ENCODE measurements around the gene ITSN2. TPM values are rescaled to one million over a fixed set of nuclear protein-coding genes. Genes with fewer than 3 reads are reported as not detected.

The ITSN2 gene
- polyA plus RNA-seq, 1 experiment: 16.3 TPM

DNA sequence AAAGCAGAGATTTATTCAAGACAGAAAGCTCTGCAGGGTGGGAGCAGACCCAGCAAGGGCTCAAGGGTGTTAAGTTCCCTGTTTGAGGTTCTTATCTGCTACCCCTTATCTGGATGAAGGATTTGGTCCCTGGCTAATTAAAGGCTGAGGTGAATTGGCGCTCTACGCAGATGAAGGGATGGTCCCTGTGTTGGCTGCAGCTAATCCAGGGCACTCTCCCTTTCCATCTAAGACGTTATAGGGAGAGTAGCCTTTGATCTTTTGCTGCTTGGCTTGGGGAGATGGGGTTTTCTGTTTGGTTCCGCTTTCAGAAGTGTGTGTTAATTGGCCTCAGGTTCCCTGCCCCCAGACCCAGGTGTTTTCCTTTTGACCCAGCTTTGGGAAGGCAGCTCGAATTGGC, 168.5 kb downstream of the ITSN2 start:
- DNase-seq (ENCODE audit: low read depth): no peak
- no peak overlapping the region for H3K4me3 ChIP-seq (ENCODE audit: low read depth, low read length)
- no peaks in the 10 kb centered on the region for H3K27me3 ChIP-seq (ENCODE audit: control insufficient read depth, insufficient read depth, low read length)
- TF ChIP-seq, protein P1, sequence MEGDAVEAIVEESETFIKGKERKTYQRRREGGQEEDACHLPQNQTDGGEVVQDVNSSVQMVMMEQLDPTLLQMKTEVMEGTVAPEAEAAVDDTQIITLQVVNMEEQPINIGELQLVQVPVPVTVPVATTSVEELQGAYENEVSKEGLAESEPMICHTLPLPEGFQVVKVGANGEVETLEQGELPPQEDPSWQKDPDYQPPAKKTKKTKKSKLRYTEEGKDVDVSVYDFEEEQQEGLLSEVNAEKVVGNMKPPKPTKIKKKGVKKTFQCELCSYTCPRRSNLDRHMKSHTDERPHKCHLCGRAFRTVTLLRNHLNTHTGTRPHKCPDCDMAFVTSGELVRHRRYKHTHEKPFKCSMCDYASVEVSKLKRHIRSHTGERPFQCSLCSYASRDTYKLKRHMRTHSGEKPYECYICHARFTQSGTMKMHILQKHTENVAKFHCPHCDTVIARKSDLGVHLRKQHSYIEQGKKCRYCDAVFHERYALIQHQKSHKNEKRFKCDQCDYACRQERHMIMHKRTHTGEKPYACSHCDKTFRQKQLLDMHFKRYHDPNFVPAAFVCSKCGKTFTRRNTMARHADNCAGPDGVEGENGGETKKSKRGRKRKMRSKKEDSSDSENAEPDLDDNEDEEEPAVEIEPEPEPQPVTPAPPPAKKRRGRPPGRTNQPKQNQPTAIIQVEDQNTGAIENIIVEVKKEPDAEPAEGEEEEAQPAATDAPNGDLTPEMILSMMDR (IDR thresholded peaks at IDR 0.05; ENCODE audit: insufficient read depth, low read depth, low read length): no peak
- POLR2A ChIA-PET: no interaction called here
- CTCF ChIA-PET: no interaction called here
- H3K36me3 ChIP-seq (ENCODE audit: control insufficient read depth, insufficient read depth, low read length): no peaks in the 10 kb centered on the region

DNA sequence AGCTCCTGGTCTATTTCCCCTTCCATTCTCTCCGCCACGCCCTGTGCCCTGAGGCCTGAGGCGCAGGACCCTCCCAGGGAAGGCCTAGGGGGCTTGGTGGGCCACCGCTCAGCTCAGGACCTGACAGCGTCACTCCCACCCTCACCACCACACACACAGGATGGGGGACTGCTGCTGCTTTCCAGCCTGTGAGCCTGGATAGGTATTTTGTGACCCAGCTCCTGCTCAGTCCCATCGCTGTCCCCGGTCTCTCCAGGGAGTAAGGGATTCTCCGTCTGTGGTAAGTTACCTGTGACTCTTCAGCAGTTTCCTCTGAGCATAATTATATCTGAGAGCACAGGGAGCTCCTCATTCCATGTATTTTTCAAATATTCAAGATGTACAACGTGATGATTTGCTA, 169.2 kb downstream of the ITSN2 start:
- no peak overlapping the region for H3K4me3 ChIP-seq (ENCODE audit: low read depth, low read length)
- TF ChIP-seq, protein P1 (IDR thresholded peaks at IDR 0.05; ENCODE audit: insufficient read depth, low read depth, low read length): no peak
- no peak for DNase-seq (ENCODE audit: low read depth)
- no peaks in the 10 kb centered on the region for H3K27me3 ChIP-seq (ENCODE audit: control insufficient read depth, insufficient read depth, low read length)
- H3K36me3 ChIP-seq (ENCODE audit: control insufficient read depth, insufficient read depth, low read length): no peaks in the 10 kb centered on the region
- POLR2A ChIA-PET: no interaction called here
- CTCF ChIA-PET: interaction anchor here (1.1 to 1.6 kb wide), 2 partner anchors 12 to 15 kb away, joined by 3 read pairs; no protein-coding TSS in a partner anchor

DNA sequence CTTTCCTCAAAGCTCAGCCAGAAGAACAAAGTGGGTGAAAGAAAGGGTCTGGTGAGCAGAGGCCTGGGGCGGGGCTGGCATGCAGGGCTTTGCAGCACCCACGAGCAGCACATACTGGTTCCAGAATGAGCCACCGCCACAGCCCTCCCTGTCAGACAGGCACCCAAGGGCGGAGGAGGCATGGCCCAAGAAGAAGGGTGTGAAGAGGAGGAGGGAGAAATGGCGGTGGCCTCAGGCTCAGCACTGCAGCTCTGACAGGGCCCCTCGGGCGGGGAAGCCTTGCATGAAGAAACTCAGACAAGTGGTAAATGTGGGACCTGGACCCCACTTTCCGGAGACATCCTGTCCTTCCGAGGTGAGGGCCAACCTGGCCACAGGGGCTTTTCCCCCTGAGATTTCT, 169.8 kb downstream of the ITSN2 start:
- POLR2A ChIA-PET: no interaction called here

DNA sequence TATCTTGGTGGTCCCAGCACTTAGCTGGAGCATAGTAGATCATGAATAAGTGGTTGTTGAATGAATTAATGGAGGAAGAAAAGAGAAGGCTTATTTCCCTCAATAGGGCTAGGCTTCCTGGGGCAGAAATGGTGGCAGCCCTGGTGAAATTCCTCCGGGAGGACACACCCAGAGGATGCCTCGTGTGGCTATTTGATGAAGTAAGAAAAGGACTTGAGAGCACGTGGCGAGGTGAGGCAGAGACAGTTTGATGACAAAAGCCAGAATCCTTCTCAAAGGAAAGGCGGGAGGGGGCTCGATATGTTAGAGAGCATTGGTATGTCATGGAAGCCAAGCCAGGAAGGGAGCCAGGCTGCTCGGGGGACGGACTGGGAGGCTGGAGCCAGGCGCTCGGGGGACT, 170.8 kb downstream of the ITSN2 start:
- TF ChIP-seq, protein P1 (IDR thresholded peaks at IDR 0.05; ENCODE audit: insufficient read depth, low read depth, low read length): no peak
- Histone ChIP-seq H3K36me3 (ENCODE audit: control insufficient read depth, insufficient read depth, low read length) (no peaks in the 10 kb centered on the region), H3K27me3 (ENCODE audit: control insufficient read depth, insufficient read depth, low read length) (no peaks in the 10 kb centered on the region), H3K4me3 (ENCODE audit: low read depth, low read length) (no peak overlapping the region)
- ChIA-PET POLR2A (no interaction called here), CTCF (no interaction called here)
- DNase-seq (ENCODE audit: low read depth): no peak

More for the DNA sequence above, 169.8 kb downstream of the ITSN2 start:
- Histone ChIP-seq H3K4me3 (ENCODE audit: low read depth, low read length) (no peak overlapping the region), H3K27me3 (ENCODE audit: control insufficient read depth, insufficient read depth, low read length) (no peaks in the 10 kb centered on the region), H3K36me3 (ENCODE audit: control insufficient read depth, insufficient read depth, low read length) (no peaks in the 10 kb centered on the region)
- CTCF ChIA-PET: interaction anchor here (1.1 to 1.6 kb wide), 2 partner anchors 11 to 16 kb away, joined by 3 read pairs; no protein-coding TSS in a partner anchor
- TF ChIP-seq, protein P1 (IDR thresholded peaks at IDR 0.05; ENCODE audit: insufficient read depth, low read depth, low read length): no peak
- no peak for DNase-seq (ENCODE audit: low read depth)

DNA sequence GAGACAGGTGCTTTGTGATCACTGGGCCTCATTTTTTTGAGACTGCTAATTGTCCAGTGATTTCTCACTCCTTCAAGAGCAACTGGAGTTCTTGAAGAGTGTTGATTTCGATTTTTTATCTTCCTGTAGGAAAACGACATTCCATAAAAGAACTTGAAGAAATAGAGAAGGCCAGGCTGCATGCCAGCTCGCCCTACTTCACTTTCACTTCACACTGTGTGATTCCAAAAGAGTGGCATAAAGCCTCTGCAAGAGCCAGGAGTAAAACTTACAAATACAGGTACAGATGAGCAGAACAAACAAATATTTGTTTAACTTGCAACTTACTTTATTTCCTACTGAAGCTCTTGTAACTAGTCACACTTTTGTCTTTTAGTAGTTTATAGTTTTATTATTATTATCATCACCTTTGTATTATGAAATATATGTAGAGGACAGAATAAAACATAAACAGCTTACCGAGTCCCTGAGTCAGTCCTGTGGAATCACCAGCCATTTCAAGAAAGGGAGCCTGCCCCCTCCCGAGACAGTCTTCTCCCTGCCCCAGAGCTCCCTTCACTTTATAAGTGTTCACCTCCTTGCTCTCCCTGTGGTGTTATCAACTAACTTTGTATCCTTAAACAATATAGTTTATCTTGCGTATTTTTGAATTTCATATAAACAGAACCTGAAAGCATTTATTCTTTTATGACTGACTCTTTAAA, 176.8 kb downstream of the ITSN2 start:
- H3K36me3 ChIP-seq (ENCODE audit: control insufficient read depth, insufficient read depth, low read length): no peaks in the 10 kb centered on the region
- H3K27me3 ChIP-seq (ENCODE audit: control insufficient read depth, insufficient read depth, low read length): no peaks in the 10 kb centered on the region
- ChIA-PET CTCF (interaction anchor here (0.6 to 0.9 kb wide), 5 partner anchors 20 to 405 kb away, joined by 3 read pairs; partner anchors contain the start of gene TP53I3), POLR2A (no interaction called here)
- H3K4me3 ChIP-seq (ENCODE audit: low read depth, low read length): no peak overlapping the region
- TF ChIP-seq, protein P1 (IDR thresholded peaks at IDR 0.05; ENCODE audit: insufficient read depth, low read depth, low read length): no peak
- no peak for DNase-seq (ENCODE audit: low read depth)

Measured in BJ (cell line).